GM20000 (cell line): ENCODE data around the gene LSM12.
"Not testable (repeated sequence)": the region's sequence is repeated elsewhere in the genome, so short reads cannot be mapped to it uniquely, and the experiment has no call there.

Source experiments
- DNase-seq: peaks from one replicate; pipeline ENCODE4 v3.0.0; 2012; ENCODE audit warnings: low spot score
- CTCF ChIP-seq: IDR thresholded peaks from 2 replicates; pipeline ENCODE4 v1.5.1; 2012; ENCODE audit warnings: mild to moderate bottlenecking, control low read depth; ENCODE audit errors: extremely low read depth, missing control alignments

Gene LSM12

GRCh38 chr17:44043272-44043696 lies 23.2 kb downstream of the LSM12 start:
- no peak for DNase-seq
- TF ChIP-seq CTCF: no peak

- no peak for TF ChIP-seq CTCF
- DNase-seq: no peak
Measured at GRCh38 chr17:44039829-44040635, 26.4 kb downstream of the LSM12 start.

- no peak for DNase-seq
Measured at GRCh38 chr17:44038604-44039011, 27.9 kb downstream of the LSM12 start.

GRCh38 chr17:44037471-44037870 lies 29.0 kb downstream of the LSM12 start:
- no peak for TF ChIP-seq CTCF
- no peak for DNase-seq

More at GRCh38 chr17:44038604-44039011, 27.9 kb downstream of the LSM12 start:
- TF ChIP-seq CTCF: no peak

GRCh38 chr17:44034688-44035087 lies 31.8 kb downstream of the LSM12 start:
- DNase-seq: not testable (repeated sequence)

GRCh38 chr17:44033861-44034408 lies 32.5 kb downstream of the LSM12 start:
- no peak for DNase-seq
- no peak for TF ChIP-seq CTCF

GRCh38 chr17:44030482-44030881 lies 36.0 kb downstream of the LSM12 start:
- DNase-seq: no peak
- TF ChIP-seq CTCF: no peak

GRCh38 chr17:44029736-44030135 lies 36.7 kb downstream of the LSM12 start:
- DNase-seq: no peak
- no peak for TF ChIP-seq CTCF
